ENCODE data around the gene TIMP2.

DNA sequence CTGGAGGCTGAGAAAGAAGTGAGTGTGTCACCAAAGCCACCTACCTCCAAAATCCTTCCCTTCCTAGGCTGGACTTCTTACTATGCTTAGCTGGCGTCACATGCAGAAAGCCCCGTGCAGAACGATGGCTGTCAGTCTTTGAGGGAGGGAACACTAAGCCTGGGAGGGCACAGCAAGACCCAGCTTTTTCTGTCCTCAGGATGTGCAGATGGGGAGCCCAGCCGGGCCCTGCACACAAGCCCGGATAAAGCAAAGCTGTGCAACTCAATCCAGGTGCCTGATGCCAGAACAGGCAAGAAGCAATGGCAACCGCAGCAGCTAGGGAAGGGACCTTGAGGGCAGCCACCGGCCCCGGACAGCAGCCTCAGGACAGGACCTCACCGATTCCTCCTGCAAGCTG is 70.7 kb downstream of the TIMP2 start:
- TF ChIP-seq POLR2A (IDR thresholded peaks at IDR 0.05; ENCODE audit: low read depth, low read length) (no peak), TAF1 (IDR thresholded peaks at IDR 0.05; ENCODE audit: borderline replicate concordance, low read depth, low read length) (no peak), POLR2AphosphoS5 (IDR thresholded peaks at IDR 0.05; ENCODE audit: low read depth, low read length) (no peak)
